Stimulated activated CD4-positive, alpha-beta T cell treated with anti-CD3 and anti-CD28 coated beads, Interleukin-4, amount 100 ng/mL, for 48 hours (primary cell): ENCODE results near the gene KIF20A.
A peak's percentile ranks its signal among the peaks of the same experiment; 100 is the strongest.
"Not testable (repeated sequence)": the region's sequence is repeated elsewhere in the genome, so short reads cannot be mapped to it uniquely, and the experiment has no call there.

ENCODE experiments used
- DNase-seq, 2 donors: peaks; one replicate each; pipeline ENCODE4 v3.0.0-alpha.2; 2020; ENCODE audit warnings: low read depth in 2 of 2

Gene KIF20A

DNA sequence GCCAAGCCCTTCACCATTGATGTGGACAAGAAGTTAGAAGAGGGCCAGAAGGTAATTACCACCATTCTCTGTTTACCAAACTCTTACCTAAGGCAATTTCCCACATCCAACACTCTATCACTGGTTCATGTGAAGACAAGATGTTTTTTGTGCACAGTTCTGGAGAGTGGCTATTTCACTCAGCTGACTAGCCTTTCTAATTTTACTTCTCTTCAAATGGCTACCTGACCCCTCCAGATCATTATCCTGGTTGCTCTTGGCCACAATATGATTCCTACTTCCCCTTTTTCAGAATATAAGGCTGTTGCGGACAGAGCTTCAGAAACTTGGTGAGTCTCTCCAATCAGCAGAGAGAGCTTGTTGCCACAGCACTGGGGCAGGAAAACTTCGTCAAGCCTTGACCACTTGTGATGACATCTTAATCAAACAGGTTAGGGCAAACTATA lies 7.1 kb downstream of the KIF20A start:
- DNase-seq = no peak

GRCh38 chr5:138188626-138189025 lies 9.7 kb downstream of the KIF20A start:
- DNase-seq = no peak

DNA sequence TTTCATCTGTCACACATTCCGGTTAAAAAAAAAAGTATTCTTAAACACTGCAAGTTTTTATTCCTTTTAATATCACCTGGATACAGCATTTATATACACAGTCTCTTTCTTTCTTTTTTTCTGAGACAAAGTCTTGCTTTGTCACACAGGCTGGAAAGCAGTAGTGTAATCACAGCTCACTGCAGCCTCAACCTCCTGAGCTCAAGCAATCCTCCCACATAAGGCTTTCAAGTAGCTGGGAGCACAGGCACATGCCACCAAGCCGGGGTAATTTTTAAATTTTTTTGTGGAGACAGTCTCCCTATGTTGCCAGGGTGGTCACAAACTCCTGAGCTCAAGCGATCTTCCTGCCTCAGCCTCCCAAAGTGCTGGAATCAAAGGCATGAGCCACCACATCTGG lies 13.9 kb downstream of the KIF20A start:
- DNase-seq = no peak

DNA sequence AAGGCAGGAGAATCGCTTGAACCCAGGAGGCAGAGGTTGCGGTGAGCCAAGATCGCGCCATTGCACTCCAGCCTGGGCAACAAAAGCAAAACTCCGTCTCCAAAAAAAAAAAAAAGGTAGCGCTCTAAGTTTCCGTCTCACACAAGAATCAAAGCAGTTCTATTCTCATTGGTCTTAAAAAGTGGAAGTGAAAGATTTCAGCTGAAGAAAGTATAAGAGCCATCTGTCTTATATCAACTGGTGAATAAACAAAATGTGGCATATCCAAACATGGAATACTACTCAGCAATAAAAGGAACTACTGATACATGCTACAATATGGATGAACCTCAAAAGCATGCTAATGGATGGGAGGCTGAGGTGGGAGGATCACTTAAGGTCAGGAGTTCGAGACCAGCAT lies 14.9 kb downstream of the KIF20A start:
- not testable (repeated sequence) for DNase-seq

- no peak for DNase-seq
Observed at GRCh38 chr5:138210985-138211384, 32.1 kb downstream of the KIF20A start.

- peak; percentile 7 to 11 for DNase-seq
Observed at GRCh38 chr5:138212828-138213160, 33.9 kb downstream of the KIF20A start.

DNA sequence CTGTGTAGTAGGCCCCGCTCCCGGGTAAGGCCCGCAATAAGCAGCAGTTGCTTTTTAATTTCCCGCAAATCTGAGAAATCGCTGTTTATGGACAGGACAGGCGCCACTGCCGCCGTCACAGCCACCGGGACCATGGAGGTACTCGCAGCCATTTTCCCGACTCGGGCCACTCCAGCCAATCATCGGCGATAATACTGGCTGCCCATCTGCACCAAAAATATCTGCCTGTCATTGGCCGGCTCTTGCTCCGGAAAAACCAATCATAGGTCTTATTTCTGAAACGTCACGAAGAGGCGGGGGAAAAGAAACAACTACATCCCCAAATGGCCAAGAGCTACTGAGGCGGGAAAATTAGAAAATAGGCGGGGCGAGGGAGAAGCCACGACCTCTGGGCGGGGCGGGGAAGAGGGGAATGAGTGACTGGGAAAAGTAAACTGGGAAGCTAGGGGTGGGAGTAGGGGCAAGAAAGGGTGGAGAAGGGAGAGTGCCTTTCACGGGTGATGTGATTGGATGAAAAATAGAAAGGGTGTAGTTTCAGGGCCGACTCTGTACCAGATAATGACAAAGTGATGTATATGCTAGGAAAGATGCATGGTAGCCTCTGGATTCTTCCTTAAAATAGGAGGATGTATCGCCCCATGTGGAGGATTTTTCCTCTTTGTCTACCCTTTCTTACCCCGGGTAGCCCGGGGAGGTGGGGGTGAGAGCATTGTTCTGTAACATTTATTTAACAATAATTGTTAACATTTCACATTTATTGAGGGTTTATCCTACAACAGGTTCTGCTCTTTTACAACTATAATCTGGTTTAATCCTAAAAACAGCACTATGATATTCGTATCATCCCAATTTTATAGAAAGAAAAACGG lies 34.5 kb downstream of the KIF20A start, which contains the start of gene CDC23:
Gene CDC23, minus strand, starts transcription at position 163 of the 869 bp plus-strand sequence. Its CDS starts 11 bp downstream, at position 152.
- peak; percentile 80 to 84 for DNase-seq

DNA sequence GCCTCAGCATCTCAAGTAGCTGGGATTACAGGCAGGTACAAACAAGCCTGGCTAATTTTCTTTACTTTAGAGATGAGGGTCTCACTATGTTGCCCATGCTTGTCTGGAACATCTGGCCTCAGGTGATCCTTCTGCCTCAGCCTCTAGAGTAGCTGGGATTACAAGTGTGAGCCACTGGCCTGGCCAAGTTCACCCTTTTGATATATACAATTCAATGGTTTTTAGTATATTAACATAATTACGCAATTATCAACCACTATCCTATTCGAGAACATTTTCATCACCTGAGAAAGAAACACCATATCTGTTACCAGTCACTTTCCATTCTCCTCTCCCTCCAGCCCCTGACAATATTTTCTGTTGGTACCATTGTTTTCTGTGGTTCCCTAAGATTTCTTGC lies 37.9 kb downstream of the KIF20A start:
- no peak for DNase-seq

DNA sequence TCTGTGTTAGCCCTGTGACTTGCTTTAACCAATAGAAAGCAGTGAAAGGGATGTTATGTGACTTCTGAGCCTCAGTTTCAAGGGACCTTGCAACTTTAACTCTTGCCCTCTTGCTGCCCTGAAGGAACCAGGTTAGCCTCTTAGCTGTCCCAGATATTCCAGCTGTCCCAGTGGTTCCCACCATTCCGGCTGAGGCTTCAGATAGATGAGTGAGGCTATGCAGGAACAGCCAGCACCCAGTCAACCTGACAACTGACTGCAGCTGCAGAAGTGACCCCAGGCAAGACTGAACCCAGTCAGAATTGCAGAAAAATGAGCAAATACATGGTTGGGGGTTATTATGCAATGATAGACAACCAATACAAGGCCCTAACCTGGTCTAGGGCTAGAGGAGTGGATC lies 44.6 kb downstream of the KIF20A start:
- no peak for DNase-seq

- no peak for DNase-seq
Observed at GRCh38 chr5:138224712-138225111, 45.8 kb downstream of the KIF20A start.

GRCh38 chr5:138226910-138227309 lies 48.0 kb downstream of the KIF20A start:
- no peak for DNase-seq

DNA sequence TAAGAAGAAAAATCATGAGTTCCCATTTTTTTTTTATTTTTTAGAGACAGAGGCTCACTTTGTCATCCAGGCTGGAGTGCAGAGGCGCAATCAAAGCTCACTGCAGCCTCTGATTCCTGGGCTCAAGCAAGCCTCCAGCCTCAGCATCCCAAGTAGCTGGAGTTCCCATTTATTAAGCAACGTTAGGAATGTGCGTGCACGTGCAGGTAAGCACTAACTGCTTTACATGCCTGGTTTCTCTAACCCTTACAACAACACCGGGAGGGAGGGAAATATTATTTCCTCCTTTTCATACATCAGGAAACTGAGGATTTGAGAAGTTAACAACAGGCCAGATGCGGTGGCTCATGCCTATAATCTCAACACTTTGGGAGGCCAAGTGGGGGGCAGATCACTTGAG lies 50.5 kb downstream of the KIF20A start:
- DNase-seq = no peak

GRCh38 chr5:138230261-138230660 lies 51.3 kb downstream of the KIF20A start:
- no peak for DNase-seq

DNA sequence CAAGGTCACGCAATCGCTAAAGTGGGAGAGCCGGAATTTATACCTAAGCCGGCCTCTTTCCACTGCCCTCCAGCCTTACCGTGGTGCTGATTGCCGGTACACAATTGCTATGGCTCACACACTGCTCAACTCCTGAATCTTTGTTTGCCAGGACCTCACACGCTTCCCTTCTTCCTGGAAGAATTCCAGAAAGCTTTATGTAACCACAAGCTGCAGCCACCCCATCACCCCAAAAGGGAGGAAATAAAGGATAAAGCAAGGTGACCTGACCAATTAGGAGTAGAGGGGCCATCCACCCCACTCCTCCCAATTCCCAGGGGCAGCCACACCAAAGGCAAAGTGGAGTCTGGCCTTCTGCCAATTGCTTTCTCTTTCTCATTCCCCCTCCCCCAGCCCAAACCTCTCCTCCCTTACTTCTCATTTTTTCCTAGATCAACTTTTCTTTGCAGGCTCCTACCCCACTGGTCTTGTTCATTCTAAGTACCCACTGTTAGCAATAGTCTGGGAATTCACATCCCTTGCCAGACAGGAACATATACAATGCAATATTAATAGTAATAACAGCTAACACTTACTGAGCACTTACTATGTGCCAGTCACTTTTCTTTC lies 52.2 kb downstream of the KIF20A start:
- no peak for DNase-seq

DNA sequence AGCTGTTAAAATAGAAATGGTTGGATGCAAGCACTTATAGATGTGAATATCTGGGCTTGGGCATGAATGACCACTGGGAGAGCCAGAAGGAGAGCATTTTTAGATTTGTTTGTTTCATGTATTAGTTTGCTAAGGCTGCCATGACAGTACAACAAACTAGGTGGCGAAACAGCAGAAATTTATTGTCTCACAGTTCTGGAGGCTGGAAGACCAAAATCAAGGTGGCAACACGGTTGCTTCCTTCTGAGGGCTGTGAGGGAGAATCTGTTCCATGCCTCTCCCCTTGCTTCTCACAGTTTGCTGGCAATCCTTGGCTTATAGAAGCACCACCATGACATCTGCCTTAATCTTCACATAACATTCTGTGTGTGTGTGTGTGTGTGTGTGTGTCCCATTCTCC lies 54.4 kb downstream of the KIF20A start:
- no peak for DNase-seq

DNA sequence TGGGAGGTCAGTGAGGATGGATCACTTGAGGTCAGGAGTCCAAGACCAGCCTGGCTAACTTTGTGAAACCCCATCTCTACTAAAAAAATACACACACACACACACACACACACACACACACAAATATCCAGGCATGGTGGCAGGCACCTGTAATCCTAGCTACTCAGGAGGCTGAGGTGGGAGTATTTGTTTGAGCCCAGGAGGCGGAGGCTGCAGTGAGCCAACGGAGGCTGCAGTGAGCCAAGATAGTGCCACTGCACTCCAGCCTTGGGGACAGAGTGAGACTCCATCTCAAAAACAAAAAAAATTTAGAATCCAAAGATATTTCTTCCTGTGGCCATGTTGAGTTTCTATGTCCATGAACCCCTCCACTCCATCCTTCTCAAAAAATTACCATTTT lies 55.7 kb downstream of the KIF20A start:
- DNase-seq = no peak
